Measurements from ENCODE around the gene PLSCR5.

The PLSCR5 gene

DNA sequence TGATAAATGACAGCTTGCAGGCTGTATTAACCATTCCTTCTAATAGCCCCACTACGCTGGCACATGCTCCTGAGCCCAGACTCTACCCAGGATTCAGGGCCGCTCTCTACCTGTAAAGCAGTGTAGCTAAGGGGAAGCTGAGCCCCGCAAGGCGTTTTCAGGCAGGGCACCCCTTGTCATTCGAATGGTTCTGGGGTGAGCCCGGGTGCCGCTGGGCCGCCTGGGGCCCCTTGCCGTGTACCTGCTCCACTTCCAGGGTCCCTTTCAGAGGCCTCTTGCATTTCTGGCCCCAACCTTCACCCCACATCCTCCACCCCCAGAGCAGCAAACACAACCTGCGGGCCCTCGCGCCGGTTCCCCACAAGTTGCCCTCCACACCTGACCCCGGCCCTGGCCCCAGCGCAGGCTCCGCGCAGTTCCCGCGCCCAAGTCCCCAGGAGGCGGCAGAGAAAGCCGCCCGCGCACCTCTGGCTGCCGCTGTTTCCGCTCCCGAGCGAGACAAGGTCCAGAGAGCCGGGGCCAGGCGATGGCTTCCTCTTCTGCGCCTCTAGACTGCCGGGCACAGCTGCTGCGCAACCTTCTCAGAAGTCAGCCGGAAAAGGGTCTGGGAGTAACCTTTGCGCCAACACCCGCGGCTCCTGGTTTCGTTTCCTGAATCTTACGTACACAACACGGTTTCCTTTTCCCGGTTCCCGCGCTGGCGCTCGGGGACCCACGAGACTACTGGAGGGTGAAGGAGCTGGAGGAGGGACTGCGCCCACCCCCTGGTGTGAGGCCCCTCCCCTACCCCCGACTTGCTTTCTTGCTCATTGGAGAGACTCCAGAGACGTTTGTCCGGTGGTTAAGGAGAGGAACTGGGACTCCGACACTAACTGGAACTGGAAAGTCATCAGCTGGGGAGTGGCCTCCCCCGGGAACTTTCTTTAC is 60.9 kb downstream of the PLSCR5 start, which contains the start of gene PLSCR1:
Gene PLSCR1, minus strand, starts transcription at position 606 of the 927 bp plus-strand sequence. CDS start 8,055 bp downstream, outside the sequence.
- DNase-seq = peak; percentile 65 to 68

DNA sequence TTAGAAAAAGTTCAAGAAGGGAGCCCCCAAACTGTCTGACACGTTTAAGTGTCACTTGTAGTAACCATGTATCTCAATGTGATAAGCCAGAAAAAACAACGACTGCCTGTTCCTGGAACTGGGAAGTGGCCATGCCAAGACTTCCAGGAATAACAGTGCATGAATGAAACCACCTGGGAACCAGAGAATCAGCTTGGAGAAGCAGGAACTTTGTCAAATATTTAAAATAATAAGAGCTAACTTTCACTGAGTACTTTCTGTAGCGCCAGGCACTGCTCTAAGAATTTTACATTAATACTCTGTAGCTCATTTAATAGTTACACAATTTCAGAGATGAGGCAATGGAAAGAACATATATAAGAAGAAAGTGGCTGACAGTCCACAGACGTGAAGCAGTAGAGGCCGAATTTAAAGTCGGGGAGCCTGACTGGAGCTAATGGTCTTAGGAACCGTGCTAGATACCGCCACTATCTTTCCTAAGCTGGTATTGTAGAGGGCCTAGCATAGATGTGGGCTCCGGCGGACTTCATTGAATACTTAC is 61.6 kb downstream of the PLSCR5 start:
- DNase-seq = no peak

DNA sequence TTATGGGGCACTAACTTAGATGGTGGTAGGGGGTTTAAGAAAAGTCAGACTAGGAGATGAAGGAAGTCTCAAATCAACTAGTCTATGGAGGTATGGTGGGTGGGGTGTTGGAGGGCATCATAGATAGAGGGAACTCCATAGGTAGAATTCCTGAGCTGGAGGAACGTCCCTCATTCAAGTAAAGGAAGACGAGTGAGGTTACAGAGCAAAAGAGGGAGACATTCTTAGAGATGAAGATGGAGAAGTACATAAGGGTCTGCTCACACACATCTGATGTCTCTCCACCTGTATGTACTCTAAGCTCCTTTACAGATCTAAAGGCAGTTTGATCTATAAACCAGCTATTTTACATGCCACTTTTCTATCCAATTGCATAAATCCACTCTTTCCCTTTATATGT is 62.2 kb downstream of the PLSCR5 start:
- no peak for DNase-seq

DNA sequence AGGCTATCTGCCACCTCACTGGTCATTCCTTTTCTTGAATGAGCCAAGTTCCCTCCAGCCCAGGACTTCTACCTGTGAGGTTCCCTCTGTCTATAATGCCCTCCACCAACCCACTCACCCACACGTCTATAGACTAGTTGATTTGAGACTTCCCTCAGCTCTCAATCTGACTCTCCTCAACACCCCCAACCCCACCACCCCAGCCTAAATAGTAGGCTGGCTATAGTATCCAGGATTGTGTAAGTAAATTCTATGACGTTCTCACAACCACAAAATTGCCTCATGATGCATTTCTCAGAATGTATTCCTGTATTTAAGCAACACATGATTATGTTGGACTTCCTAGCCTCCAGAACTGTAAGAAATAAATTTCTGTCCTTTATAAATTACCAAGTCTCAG is 63.0 kb downstream of the PLSCR5 start:
- DNase-seq = no peak

DNA sequence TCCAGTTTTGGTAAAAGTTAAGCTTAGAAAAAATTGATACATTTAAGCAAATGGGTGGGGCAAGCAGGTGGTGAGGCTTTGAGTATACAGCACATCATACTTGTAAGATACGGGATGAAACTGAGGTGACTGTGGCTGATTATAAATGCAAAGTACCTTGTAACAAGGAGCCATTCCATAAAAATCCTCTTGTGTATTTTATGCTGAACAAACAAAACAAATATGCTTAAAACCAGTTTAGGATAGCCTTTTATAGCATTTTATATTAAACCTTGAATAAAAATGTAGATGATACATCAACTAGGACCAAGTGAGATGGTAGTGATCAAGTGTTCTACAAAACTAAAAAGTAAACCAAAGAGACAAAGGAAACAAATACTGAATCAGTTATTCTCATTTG is 64.2 kb downstream of the PLSCR5 start:
- DNase-seq = no peak

DNA sequence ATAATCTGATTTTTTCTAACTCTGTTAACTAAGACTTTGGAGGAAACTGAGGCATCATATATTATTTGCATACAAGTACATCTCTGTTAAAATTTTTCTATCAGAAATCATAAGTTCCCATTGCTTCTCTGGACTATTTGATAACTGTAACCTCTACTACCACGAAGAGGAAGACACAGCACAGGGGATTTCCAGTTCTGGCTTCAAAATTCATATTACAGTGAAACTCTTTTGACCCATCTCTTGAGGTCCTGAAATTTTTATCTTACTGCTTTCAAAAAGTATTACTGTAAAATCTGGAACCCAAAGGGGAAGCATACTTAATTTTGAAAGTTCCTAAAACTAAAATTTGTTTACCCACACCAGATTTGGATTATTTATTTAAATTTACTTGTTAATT is 64.9 kb downstream of the PLSCR5 start:
- DNase-seq = no peak

DNA sequence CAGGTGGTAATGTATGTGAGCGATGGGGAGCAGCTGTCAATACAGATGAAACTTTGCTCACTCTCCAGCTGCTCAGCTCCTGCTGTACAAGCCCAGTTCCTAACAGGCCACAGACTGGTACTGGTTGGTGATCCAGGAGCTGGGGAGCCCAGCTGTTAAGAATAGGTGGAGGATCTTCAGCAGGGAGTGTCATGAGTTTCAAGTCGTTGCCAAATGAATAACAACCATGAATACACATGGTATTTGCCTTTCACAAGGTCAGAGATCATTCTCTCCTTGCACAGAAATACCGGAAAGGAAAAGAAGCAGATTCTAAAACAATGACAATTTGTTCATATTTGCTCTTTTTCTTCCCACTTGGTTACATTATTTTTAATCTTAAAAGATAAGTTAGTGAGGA is 65.8 kb downstream of the PLSCR5 start:
- DNase-seq = no peak

DNA sequence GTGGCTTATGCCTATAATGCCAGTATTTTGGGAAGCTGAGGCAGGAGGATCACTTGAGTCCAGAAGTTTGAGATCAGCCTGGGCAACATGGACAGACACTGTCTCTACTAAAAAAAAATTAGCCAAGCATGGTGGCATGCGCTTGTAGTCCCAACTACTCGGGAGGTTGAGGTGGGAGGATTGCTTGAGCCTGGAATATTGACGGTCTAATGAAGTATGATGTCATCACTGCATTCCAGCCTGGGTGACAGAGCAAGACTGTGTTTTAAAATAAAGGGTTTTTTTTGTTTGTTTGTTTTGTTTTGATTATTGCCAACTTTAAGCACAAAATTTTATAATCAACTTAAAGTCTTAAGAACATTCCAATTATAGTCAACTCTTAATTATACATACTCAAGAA is 67.5 kb downstream of the PLSCR5 start:
- DNase-seq = no peak

DNA sequence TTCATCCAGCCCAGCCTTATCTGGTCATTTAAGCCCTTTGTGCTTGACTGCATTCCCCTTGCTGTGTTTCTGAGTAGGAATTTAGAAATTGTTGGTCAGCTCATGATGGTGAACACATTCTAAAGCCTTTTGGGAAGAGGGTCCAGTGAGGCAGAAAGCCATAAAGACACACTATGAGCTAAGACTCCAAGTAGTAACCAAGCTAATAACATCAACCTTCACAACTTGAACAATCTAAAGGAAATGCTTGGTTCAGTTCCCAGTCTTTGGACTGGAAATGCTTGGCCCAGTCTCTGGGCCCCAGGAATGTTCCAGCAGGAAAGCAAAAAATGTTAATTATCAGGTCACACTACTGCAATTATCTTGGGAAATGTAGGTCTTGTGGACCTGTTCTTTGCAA is 68.5 kb downstream of the PLSCR5 start:
- no peak for DNase-seq

Data from activated CD4-positive, alpha-beta T cell treated with anti-CD3 and anti-CD28 coated beads, Interleukin-2, amount 50 U/mL, for 4 hours (primary cell).